AG09309 (cell line): ENCODE results near the gene SAMD4A.

Source experiments
- DNase-seq: peaks from one replicate; pipeline ENCODE4 v3.0.0-alpha.2; 2010; ENCODE audit warnings: low read depth
- H3K4me3 ChIP-seq: 2 replicates; pipeline ENCODE4 v1.5.1; 2011; ENCODE audit warnings: mild to moderate bottlenecking, low read depth, low read length, moderate library complexity; ENCODE audit not compliant: control insufficient read depth
- CTCF ChIP-seq: IDR thresholded peaks from 2 replicates; pipeline ENCODE4 v1.5.1; 2011; ENCODE audit warnings: mild to moderate bottlenecking, low read depth, low read length, inconsistent platforms; ENCODE audit not compliant: insufficient read depth, control insufficient read depth; ENCODE audit errors: missing control alignments

Gene SAMD4A

GRCh38 chr14:54692284-54692772, 125.4 kb downstream of the SAMD4A start:
- DNase-seq: no peak
- H3K4me3 ChIP-seq: no peak overlapping the region
- TF ChIP-seq CTCF: no peak

- no peak for TF ChIP-seq CTCF
- DNase-seq: no peak
- H3K4me3 ChIP-seq: no peak overlapping the region
Measured at GRCh38 chr14:54693761-54694160, 126.8 kb downstream of the SAMD4A start.

- H3K4me3 ChIP-seq: no peak overlapping the region
- no peak for TF ChIP-seq CTCF
- DNase-seq: no peak
Measured at GRCh38 chr14:54695196-54695595, 128.3 kb downstream of the SAMD4A start.

- no peak for TF ChIP-seq CTCF
- no peak for DNase-seq
- no peak overlapping the region for H3K4me3 ChIP-seq
Measured at GRCh38 chr14:54697001-54697400, 130.1 kb downstream of the SAMD4A start.

- DNase-seq: no peak
- no peak for TF ChIP-seq CTCF
- H3K4me3 ChIP-seq: no peak overlapping the region
Measured at GRCh38 chr14:54697803-54698202, 130.9 kb downstream of the SAMD4A start.

- DNase-seq: no peak
- no peak overlapping the region for H3K4me3 ChIP-seq
- TF ChIP-seq CTCF: no peak
Measured at GRCh38 chr14:54698501-54698900, 131.6 kb downstream of the SAMD4A start.

- no peak for TF ChIP-seq CTCF
- H3K4me3 ChIP-seq: no peak overlapping the region
- no peak for DNase-seq
Measured at GRCh38 chr14:54698966-54699530, 132.1 kb downstream of the SAMD4A start.
